ENCODE data around the gene RPL13A.

The RPL13A gene

GRCh38 chr19:49447485-49448431, 39.6 kb upstream of the RPL13A start:
- no peak for DNase-seq (ENCODE audit: low read depth, low spot score)
- H3K4me3 ChIP-seq (ENCODE audit: low read depth, low read length) = no peak overlapping the region
- ChIA-PET CTCF (interaction anchor here (1.6 to 5.6 kb wide), 3 partner anchors 26 to 147 kb away, joined by 3 to 50 read pairs (median 5); no protein-coding TSS in a partner anchor), POLR2A (no interaction called here)
- no peak for TF ChIP-seq CTCF (IDR thresholded peaks at IDR 0.05; ENCODE audit: insufficient read depth, low read length, missing control alignments)

GRCh38 chr19:49448432-49448786, 39.0 kb upstream of the RPL13A start:
- TF ChIP-seq CTCF (IDR thresholded peaks at IDR 0.05; ENCODE audit: insufficient read depth, low read length, missing control alignments) = no peak
- DNase-seq (ENCODE audit: low read depth, low spot score) = no peak
- H3K4me3 ChIP-seq (ENCODE audit: low read depth, low read length) = no peak overlapping the region
- ChIA-PET POLR2A (no interaction called here), CTCF (interaction anchor here (1.6 to 5.6 kb wide), 3 partner anchors 25 to 147 kb away, joined by 3 to 50 read pairs (median 5); no protein-coding TSS in a partner anchor)

GRCh38 chr19:49450405-49450804, 37.0 kb upstream of the RPL13A start:
- no peak for TF ChIP-seq CTCF (IDR thresholded peaks at IDR 0.05; ENCODE audit: insufficient read depth, low read length, missing control alignments)
- ChIA-PET POLR2A (no interaction called here), CTCF (interaction anchor here (1.0 to 1.3 kb wide), 3 partner anchors 44 to 97 kb away, joined by 3 read pairs; no protein-coding TSS in a partner anchor)
- DNase-seq (ENCODE audit: low read depth, low spot score) = no peak
- H3K4me3 ChIP-seq (ENCODE audit: low read depth, low read length) = peak overlapping the region; percentile 40

GRCh38 chr19:49451430-49452181, 35.8 kb upstream of the RPL13A start, which contains the start of gene PIH1D1:
Gene PIH1D1 (minus strand): TSS chr19:49451814. CDS start chr19:49451574, 240 bp downstream.
- peak; percentile 11 for TF ChIP-seq CTCF (IDR thresholded peaks at IDR 0.05; ENCODE audit: insufficient read depth, low read length, missing control alignments)
- peak; percentile 95 for DNase-seq (ENCODE audit: low read depth, low spot score)
- POLR2A ChIA-PET = interaction anchor here (0.6 to 1.0 kb wide), 4 partner anchors 36 to 206 kb away, joined by 3 read pairs; partner anchors contain the start of genes RPL13A, RPS11 and TEAD2
- peak within 1 kb of the TSS; percentile 96 for H3K4me3 ChIP-seq (ENCODE audit: low read depth, low read length)
- CTCF ChIA-PET = interaction anchor here (1.1 to 6.2 kb wide), 3 partner anchors 19 to 119 kb away, joined by 3 to 40 read pairs (median 3); partner anchors contain the start of gene FLT3LG

- ChIA-PET POLR2A (interaction anchor here (1.0 kb wide), 1 partner anchor 128 kb away, joined by 5 read pairs; the partner anchor contains the start of genes NOSIP and PRRG2), CTCF (interaction anchor here (0.8 to 6.2 kb wide), 7 partner anchors 10 to 227 kb away, joined by 3 to 40 read pairs (median 3); partner anchors contain the start of gene FLT3LG)
- DNase-seq (ENCODE audit: low read depth, low spot score) = peak; percentile 85
- H3K4me3 ChIP-seq (ENCODE audit: low read depth, low read length) = peak within 1 kb of the TSS; percentile 72
- TF ChIP-seq CTCF (IDR thresholded peaks at IDR 0.05; ENCODE audit: insufficient read depth, low read length, missing control alignments) = no peak
Measured at GRCh38 chr19:49453013-49453756, 34.2 kb upstream of the RPL13A start, which contains the start of gene ALDH16A1. Gene ALDH16A1 (plus strand): TSS chr19:49453225. CDS start chr19:49453332, 107 bp downstream.
